HepG2 (cell line): Measurements from ENCODE around the gene BACE1-AS.

ENCODE experiments used
- MEIS2 ChIP-seq: sonication (generic); formaldehyde crosslinking; IDR thresholded peaks from 2 replicates; pipeline ENCODE4 v1.9.0; 2021; ENCODE audit warnings: mild to moderate bottlenecking, missing genetic modification reagents
- POLR2AphosphoS2 ChIP-seq: IDR thresholded peaks from 2 replicates; pipeline ENCODE4 v1.6.1; 2011; ENCODE audit warnings: low read depth, low read length, improper control_type of control experiment
- ZKSCAN5 ChIP-seq: sonication (generic); formaldehyde crosslinking; IDR thresholded peaks from 2 replicates; pipeline ENCODE4 v1.5.1; 2020; ENCODE audit warnings: mild to moderate bottlenecking, missing genetic modification reagents

DNA sequence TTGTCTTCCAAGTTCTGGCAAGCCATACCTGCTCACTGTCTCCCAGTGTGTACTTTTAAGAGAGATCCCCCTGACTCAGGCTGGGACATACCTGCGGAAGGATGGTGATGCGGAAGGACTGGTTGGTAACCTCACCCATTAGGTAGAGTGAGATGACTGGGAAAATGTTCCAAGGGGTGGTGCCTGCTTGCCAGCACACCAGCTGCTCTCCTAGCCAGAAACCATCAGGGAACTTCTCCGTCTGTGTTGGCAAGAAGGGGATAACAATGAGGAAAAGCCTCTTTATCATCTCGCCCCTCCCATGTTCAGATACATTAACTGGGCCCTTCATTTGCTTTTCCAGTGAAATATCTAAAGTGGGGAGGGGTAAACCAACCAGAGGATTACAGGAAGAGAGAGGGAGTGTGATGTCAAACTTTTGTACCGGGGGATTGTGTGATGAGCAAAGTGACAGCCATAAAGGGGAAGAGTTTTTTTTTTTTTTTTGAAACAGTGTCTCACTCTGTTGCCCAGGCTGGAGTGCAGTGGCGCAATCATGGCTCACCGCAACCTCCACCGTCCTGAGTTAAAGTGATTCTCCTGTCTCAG is at the start of gene BACE1-AS:
- TF ChIP-seq POLR2AphosphoS2 (no peak), ZKSCAN5 (CRISPR knock-in tag) (no peak), MEIS2 (CRISPR knock-in tag) (no peak)
